ENCODE measurements around the gene C11orf21. TPM values are rescaled to one million over a fixed set of nuclear protein-coding genes. Genes with fewer than 3 reads are reported as not detected.
A peak's percentile ranks its signal among the peaks of the same experiment; 100 is the strongest.

Gene C11orf21
- polyA plus RNA-seq, 1 donor, result 22.7 TPM

- H3K36me3 ChIP-seq (ENCODE audit: control insufficient read depth, insufficient read depth, low read length), result peaks cover 17% of the 10 kb centered on the region
- no peak overlapping the region for H3K4me3 ChIP-seq (ENCODE audit: low read length)
- peaks cover 26% of the 10 kb centered on the region for H3K4me1 ChIP-seq (ENCODE audit: control insufficient read depth, insufficient read depth, low read length)
- WGBS (ENCODE audit: insufficient coverage, low lambda C conversion rate), result no CpG with 5 or more reads among the region's 28 CpGs
- peaks cover 10% of the 10 kb centered on the region for H3K9me3 ChIP-seq (ENCODE audit: control insufficient read depth, low read depth, low read length)
- DNase-seq, result peak; percentile 50 to 72
- H3K27ac ChIP-seq (ENCODE audit: low read length), result no peak overlapping the region
- peaks cover 41% of the 10 kb centered on the region for H3K27me3 ChIP-seq (ENCODE audit: control insufficient read depth, insufficient read depth, low read length)
These were observed 30.7 kb downstream of the C11orf21 start for GRCh38 chr11:2271077-2271326.

- peaks cover 28% of the 10 kb centered on the region for H3K4me1 ChIP-seq (ENCODE audit: control insufficient read depth, insufficient read depth, low read length)
- WGBS (ENCODE audit: insufficient coverage, low lambda C conversion rate), result no CpG with 5 or more reads among the region's 89 CpGs
- peak within 1 kb of the TSS; percentile 54 for H3K4me3 ChIP-seq (ENCODE audit: low read length)
- H3K9me3 ChIP-seq (ENCODE audit: control insufficient read depth, low read depth, low read length), result peaks cover 10% of the 10 kb centered on the region
- peak within 1 kb of the TSS; percentile 70 for H3K27ac ChIP-seq (ENCODE audit: low read length)
- peak in 1 of 2 donors; percentile 68 for DNase-seq
- peaks cover 41% of the 10 kb centered on the region for H3K27me3 ChIP-seq (ENCODE audit: control insufficient read depth, insufficient read depth, low read length)
- peaks cover 17% of the 10 kb centered on the region for H3K36me3 ChIP-seq (ENCODE audit: control insufficient read depth, insufficient read depth, low read length)
These were observed 31.2 kb downstream of the C11orf21 start, which contains the start of gene ASCL2 for GRCh38 chr11:2270322-2271076. TSS of gene ASCL2 (minus strand) at chr11:2270588. CDS start at chr11:2270332, 256 bp downstream.

- H3K27ac ChIP-seq (ENCODE audit: low read length), result peak overlapping the region; percentile 70
- peaks cover 28% of the 10 kb centered on the region for H3K4me1 ChIP-seq (ENCODE audit: control insufficient read depth, insufficient read depth, low read length)
- H3K9me3 ChIP-seq (ENCODE audit: control insufficient read depth, low read depth, low read length), result peaks cover 10% of the 10 kb centered on the region
- DNase-seq, result peak; percentile 68 to 87
- H3K4me3 ChIP-seq (ENCODE audit: low read length), result peak overlapping the region; percentile 54
- peaks cover 17% of the 10 kb centered on the region for H3K36me3 ChIP-seq (ENCODE audit: control insufficient read depth, insufficient read depth, low read length)
- WGBS (ENCODE audit: insufficient coverage, low lambda C conversion rate), result no CpG with 5 or more reads among the region's 104 CpGs
- H3K27me3 ChIP-seq (ENCODE audit: control insufficient read depth, insufficient read depth, low read length), result peaks cover 41% of the 10 kb centered on the region
These were observed 32.0 kb downstream of the C11orf21 start for GRCh38 chr11:2269601-2270321.

GRCh38 chr11:2268729-2269600 lies 32.8 kb downstream of the C11orf21 start:
- Histone ChIP-seq H3K27ac (ENCODE audit: low read length) (peak overlapping the region; percentile 71), H3K4me3 (ENCODE audit: low read length) (peak overlapping the region; percentile 54), H3K4me1 (ENCODE audit: control insufficient read depth, insufficient read depth, low read length) (peaks cover 30% of the 10 kb centered on the region), H3K36me3 (ENCODE audit: control insufficient read depth, insufficient read depth, low read length) (peaks cover 17% of the 10 kb centered on the region), H3K9me3 (ENCODE audit: control insufficient read depth, low read depth, low read length) (peaks cover 10% of the 10 kb centered on the region), H3K27me3 (ENCODE audit: control insufficient read depth, insufficient read depth, low read length) (peaks cover 41% of the 10 kb centered on the region)
- no CpG with 5 or more reads among the region's 89 CpGs for WGBS (ENCODE audit: insufficient coverage, low lambda C conversion rate)
- DNase-seq, result peak; percentile 43 to 70

DNA sequence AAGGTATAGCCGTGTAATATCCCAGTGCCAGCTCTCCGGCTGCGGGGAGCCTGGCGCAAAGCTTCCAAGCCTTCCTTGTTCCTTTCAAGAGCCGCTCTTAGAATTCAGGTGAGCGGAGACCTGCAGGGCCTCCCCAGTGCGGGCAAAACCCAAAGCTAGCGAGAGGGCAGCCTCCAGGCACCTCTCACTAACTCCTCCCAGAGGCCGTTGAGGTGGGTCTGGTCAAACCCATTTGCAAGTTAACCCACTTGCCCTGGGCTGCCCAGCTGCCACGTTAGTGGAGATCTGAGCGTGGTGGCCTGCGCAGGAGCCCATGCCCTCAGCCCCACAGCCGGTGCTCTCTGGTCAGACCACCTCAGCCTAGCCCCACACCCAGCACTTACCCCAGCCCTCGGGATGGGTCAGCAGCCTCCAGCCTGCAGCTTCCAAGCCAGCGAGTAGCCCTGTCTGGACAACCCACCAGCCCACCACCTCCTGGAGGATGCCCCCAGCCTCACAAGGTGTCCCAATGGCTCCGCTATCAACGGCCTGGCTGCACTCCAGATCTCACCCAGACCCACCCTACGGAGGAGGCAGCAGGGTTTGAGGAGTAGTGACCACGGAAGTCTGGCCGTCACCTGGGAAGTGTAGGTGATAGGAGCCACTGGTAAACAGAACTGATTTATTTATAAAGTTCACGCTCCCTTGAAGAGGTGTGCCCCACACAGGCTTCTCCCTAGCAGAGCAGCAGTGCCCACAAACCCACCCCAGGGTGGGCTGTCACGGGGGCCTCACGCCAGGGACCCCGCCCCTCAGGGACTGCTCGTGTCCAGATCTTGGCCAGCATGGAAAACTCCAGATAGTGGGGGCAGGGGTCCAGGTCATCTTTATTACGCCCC lies 33.6 kb downstream of the C11orf21 start:
- Histone ChIP-seq H3K4me1 (ENCODE audit: control insufficient read depth, insufficient read depth, low read length) (peaks cover 39% of the 10 kb centered on the region), H3K4me3 (ENCODE audit: low read length) (peak overlapping the region; percentile 45), H3K27ac (ENCODE audit: low read length) (peak overlapping the region; percentile 71), H3K9me3 (ENCODE audit: control insufficient read depth, low read depth, low read length) (peaks cover 10% of the 10 kb centered on the region), H3K36me3 (ENCODE audit: control insufficient read depth, insufficient read depth, low read length) (peaks cover 17% of the 10 kb centered on the region), H3K27me3 (ENCODE audit: control insufficient read depth, insufficient read depth, low read length) (peaks cover 41% of the 10 kb centered on the region)
- WGBS (ENCODE audit: insufficient coverage, low lambda C conversion rate), result no CpG with 5 or more reads among the region's 26 CpGs
- peak in 1 of 2 donors; percentile 27 for DNase-seq

DNA sequence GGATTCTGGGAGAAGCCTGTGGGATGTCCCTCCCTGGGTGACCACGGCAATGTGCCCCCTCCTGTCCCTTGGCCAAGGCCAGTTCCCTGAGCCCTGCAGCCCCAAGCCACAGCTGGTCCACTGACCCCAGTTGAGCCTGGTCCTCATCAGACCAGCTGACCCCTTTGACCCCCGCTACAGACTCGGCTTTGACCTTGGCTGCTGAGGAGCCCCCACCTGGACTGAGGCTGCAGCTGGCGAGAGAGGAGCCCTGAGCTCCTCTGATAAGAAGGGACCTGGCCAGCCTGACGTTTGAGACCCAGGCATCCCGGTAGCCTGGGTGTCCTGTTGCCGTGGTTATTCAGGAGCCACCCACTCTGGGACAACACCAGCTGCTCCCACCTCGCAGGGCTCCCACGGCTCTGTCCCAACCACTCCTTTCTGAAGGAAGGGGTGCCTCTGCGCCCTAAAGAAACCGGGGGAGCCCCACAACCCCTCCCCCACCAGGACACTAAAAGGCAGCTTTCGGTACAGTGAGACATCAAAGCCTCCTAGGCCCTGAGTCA lies 34.3 kb downstream of the C11orf21 start:
- H3K4me3 ChIP-seq (ENCODE audit: low read length), result peak overlapping the region; percentile 45

DNA sequence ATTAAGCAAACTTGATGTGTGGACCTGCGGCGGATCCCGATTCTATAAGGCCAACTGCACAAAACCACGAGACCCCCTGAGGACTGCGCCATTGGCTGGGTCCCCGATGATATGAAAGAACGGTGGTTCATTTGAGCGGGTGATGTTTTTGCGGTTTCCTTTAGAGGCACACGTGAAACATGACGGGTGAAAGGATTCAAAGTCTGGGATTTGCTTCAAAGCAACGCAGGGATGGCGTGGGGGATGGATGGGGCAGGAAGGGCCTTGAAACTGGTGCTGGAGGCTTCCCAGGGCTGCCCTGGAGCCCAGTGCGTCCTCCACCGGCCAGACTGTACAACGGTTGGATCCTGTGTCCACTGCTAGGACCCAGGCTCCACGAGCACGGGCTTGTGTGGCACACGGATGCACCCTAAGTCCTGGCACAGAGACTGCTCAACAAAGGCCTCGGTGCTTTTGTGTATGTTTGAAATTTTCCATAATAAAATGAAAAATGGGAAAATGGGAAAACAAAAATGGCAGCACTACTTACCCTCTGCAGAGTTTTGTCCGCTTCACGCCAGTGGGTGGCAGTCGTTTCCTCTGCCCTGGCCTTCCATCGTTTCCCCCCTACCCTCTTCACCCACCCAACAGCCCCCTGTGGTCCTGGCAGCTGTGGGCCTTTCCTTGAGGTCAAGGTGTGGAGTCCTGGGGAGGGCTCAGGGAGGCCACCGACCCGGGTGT lies 35.0 kb downstream of the C11orf21 start:
- peaks cover 30% of the 10 kb centered on the region for H3K27me3 ChIP-seq (ENCODE audit: control insufficient read depth, insufficient read depth, low read length)
- DNase-seq, result no peak
- peak overlapping the region; percentile 71 for H3K27ac ChIP-seq (ENCODE audit: low read length)
- peaks cover 4% of the 10 kb centered on the region for H3K9me3 ChIP-seq (ENCODE audit: control insufficient read depth, low read depth, low read length)
- WGBS (ENCODE audit: insufficient coverage, low lambda C conversion rate), result no CpG with 5 or more reads among the region's 26 CpGs
- H3K4me3 ChIP-seq (ENCODE audit: low read length), result peak overlapping the region; percentile 45
- peaks cover 52% of the 10 kb centered on the region for H3K4me1 ChIP-seq (ENCODE audit: control insufficient read depth, insufficient read depth, low read length)
- peaks cover 17% of the 10 kb centered on the region for H3K36me3 ChIP-seq (ENCODE audit: control insufficient read depth, insufficient read depth, low read length)

More for the DNA sequence above, 34.3 kb downstream of the C11orf21 start:
- Histone ChIP-seq H3K4me1 (ENCODE audit: control insufficient read depth, insufficient read depth, low read length) (peaks cover 46% of the 10 kb centered on the region), H3K27me3 (ENCODE audit: control insufficient read depth, insufficient read depth, low read length) (peaks cover 35% of the 10 kb centered on the region), H3K9me3 (ENCODE audit: control insufficient read depth, low read depth, low read length) (peaks cover 10% of the 10 kb centered on the region), H3K27ac (ENCODE audit: low read length) (peak overlapping the region; percentile 71), H3K36me3 (ENCODE audit: control insufficient read depth, insufficient read depth, low read length) (peaks cover 17% of the 10 kb centered on the region)
- no CpG with 5 or more reads among the region's 12 CpGs for WGBS (ENCODE audit: insufficient coverage, low lambda C conversion rate)
- DNase-seq, result no peak

- H3K27ac ChIP-seq (ENCODE audit: low read length), result peak overlapping the region; percentile 50
These were observed 35.7 kb downstream of the C11orf21 start for GRCh38 chr11:2265854-2266585.

More at GRCh38 chr11:2265854-2266585, 35.7 kb downstream of the C11orf21 start:
- H3K4me1 ChIP-seq (ENCODE audit: control insufficient read depth, insufficient read depth, low read length), result peaks cover 53% of the 10 kb centered on the region
- no CpG with 5 or more reads among the region's 24 CpGs for WGBS (ENCODE audit: insufficient coverage, low lambda C conversion rate)
- peaks cover under 1% of the 10 kb centered on the region for H3K9me3 ChIP-seq (ENCODE audit: control insufficient read depth, low read depth, low read length)
- H3K27me3 ChIP-seq (ENCODE audit: control insufficient read depth, insufficient read depth, low read length), result peaks cover 23% of the 10 kb centered on the region
- no peak overlapping the region for H3K4me3 ChIP-seq (ENCODE audit: low read length)
- H3K36me3 ChIP-seq (ENCODE audit: control insufficient read depth, insufficient read depth, low read length), result peaks cover 17% of the 10 kb centered on the region
- DNase-seq, result peak in 1 of 2 donors; percentile 24

Measured in large intestine (tissue), 3 donors.